Brain pericyte (primary cell): ENCODE results near the gene NAV3.
A peak's percentile ranks its signal among the peaks of the same experiment; 100 is the strongest.

Experiments used
- DNase-seq: peaks from one replicate; pipeline ENCODE4 v3.0.0-alpha.2; 2012; ENCODE audit warnings: low read depth, low spot score

NAV3 gene

DNA sequence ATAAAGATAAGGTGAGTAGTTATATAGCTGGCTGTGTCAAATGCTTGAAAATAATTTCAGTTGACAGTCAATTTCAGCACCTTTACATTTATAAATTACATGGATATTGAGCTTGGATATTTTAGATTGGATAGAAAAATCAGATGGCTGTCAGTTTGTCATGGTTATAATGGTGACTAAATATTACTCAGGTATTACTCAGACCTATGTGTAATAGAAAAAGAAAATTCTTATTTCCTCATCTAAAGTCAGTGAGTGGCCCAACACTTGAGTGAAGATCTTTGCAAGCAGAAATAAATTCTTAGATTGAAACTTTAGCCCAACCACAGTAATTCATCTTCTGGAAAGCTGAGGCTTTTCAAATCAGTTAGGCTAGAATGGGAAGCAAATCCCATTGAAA is 354.4 kb downstream of the NAV3 start:
- no peak for DNase-seq

DNA sequence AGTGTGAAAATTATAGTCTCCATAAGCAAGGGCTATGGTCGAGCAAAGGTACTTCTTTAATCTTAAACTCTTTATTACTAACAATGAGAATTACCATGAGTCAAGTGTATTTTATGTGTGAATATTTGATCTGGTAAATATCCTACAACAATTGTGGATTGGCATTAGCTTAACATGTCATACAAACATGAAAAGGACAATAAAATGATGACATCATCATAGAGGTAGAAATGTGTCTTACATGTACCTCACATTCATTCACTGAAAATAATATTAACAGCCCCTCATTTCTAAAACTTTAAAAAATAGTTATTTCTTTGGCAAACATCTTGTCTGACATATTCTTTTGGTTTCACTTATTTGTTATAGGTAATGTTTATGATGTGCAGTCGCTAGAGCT is 355.0 kb downstream of the NAV3 start:
- no peak for DNase-seq

DNA sequence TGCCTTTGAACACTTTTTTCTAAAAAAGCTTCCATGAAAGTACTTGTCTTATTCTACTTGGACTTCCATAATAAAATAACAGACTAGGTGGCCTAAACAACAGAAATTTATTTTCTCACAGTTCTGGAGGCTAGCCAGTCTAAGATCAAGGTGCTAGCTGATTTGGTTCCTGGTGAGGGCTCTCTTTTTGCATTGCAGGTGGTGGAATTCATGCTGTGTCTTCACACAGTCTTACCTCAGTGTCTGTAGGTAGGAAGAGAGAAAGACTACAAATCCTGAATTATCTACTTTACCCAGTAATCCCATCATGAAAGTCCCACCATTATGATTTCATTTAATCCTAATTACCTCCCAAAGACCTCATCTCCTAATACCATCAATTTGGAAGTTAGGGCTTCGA is 356.0 kb downstream of the NAV3 start:
- no peak for DNase-seq

DNA sequence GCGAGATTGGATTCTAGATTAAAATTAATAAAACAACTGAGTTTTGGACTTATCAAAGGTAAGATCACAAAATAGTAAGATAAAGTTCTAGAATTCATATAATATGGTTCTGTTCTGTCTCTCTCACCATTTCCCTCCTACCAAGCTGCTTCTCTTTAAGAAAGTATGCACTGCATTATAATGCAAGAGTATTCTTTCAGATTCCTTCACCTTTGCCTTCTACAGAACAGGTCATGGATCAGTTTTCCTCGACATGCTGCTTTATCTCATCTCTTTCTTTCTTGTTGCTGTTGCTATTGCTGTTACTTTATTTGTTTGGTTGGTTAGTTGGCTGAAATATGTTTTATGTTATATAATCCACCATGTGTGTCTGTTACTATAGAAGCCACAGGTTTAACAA is 357.0 kb downstream of the NAV3 start:
- DNase-seq: no peak

DNA sequence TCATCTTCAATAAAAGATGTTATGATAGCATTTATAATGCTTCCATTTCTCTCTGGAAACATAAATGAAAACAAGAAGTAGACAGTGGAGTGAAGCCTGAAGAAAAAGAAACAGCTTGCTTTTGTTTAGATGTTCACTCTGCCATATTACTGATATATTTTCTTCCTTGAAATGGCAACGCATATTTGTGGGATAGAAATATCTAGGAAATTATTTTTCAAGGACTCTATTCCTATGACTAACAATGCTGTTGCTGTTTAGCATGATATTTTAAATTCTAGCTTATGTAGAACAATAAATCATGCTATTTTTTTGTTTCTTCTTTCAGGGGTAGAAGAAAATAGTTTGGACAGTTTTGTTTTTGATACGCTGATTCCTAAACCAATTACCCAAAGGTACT is 359.0 kb downstream of the NAV3 start:
- no peak for DNase-seq

DNA sequence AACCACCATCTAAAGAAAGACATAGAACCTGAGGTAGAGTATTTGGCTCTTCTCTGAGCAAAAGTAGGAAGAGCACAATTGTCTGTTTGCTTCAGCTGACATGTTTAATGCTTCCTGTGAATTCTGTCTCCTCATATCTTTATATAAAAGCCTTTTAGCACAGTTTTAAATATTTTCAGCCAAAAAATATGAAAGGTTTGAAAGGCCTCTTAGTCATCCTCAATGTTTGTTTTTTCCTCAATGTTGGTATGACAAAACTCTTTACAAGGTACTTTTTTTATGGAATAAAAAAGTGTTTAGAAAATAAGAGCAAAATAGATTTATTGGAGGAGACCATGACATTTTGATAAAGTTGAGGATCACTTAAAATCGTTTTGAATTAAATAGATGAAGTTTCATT is 360.9 kb downstream of the NAV3 start:
- no peak for DNase-seq

DNA sequence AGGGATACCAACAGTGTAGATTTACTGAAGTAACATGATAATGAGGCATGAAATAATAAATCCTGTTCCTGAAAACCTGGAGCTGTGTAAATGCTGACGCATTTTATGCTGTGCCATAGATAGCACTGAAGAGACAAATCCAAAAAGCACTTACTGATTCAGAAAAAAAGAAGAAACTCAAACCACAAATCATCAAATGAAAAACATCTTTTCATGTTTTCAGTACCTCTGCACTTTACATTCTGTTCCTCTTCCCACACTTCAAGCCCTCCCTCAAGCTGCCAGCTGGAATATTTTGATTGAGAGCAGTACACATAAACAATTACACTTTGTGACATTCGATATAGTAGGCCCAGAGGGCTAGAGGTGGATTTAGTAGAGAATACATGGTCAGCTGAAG is 362.3 kb downstream of the NAV3 start:
- DNase-seq: no peak

DNA sequence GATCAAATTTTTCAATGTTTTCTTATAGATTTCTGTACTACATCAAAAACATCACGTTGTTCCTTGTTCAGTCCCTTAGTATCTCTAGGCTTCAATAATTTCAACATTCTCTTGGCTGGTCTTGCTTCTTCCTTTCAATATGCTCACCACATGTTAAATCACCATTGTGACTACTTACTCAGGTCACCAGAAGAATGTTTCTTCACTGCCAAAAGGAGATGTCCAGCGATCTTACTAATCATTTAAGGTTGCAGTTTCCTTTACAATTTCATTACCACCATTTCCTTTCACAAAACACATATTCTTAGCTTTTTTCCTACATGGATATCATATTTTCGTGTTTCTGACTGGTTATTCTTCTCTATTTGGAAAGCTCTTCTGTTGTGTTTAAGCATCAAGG is 363.8 kb downstream of the NAV3 start:
- DNase-seq: no peak

DNA sequence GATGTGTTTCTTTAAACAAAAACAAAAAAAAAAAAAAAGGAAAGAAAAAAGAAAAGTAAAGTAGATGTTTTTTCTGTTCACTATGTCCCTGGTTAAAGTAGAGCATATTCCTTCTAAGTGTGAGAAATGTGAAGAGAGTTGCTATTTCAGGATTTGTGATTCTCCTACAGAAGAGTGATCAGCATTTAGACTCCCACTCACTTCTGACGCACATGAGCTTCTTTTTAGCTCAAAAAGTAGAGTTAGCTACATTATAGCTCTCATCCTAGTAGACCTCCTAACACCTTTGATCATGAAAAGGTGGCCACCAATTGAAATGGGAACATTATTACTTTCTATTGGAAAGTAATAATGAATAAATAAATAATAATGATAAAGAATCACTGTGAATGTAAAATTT is 368.2 kb downstream of the NAV3 start:
- no peak for DNase-seq

DNA sequence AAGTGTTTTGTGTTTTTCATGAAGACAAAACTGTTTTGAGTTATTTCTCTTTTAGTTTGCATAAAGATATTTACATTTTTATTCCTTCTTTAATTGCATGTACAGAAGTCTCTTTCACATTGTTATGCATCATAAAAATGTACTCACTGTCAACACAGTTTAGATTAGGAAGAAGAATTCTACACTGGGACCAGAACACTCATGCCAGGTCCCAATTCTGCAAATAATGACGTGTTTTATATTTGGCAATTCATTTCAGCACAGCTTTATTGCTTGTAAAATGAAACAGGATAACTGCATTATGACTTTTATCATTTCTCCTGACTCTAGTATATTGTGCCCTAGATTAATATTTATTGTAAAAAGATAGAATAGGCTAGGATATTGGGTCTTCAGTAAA is 369.2 kb downstream of the NAV3 start:
- no peak for DNase-seq

DNA sequence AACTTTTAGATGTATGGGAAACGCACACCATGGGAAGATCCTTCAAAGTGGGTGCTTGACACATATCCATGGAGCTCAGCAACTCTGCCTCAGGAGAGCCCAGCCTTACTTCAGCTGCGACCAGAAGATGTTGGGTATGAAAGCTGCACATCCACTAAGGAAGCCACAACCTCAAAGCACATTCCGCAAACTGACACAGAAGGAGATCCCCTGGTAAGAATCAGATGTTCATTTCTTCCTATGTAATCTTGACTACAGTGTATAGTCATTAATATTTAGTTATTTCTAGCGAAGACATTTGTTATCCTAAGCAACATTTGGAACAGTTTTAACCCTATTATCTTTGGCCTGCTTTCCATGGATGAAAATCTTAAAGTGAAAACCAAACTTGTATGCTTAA is 374.2 kb downstream of the NAV3 start:
- no peak for DNase-seq

DNA sequence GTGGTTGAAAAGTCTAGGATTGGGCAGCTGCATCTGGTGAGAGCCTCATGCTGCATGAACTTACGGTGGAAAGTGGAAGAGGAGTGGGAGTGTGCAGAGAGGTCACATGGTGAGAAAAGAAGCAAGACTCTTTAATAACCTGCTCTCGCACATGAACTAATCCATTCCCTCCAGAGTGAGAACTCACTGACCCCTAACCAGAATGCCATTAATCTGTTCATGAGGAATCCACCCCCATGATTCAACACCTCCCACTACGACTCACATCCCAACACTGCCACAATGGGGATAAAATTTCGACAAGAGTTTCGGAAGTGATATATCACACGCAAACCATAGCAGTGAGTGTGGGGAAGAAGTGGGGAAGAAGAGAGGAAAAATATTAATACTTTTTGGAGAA is 377.4 kb downstream of the NAV3 start:
- DNase-seq: no peak

DNA sequence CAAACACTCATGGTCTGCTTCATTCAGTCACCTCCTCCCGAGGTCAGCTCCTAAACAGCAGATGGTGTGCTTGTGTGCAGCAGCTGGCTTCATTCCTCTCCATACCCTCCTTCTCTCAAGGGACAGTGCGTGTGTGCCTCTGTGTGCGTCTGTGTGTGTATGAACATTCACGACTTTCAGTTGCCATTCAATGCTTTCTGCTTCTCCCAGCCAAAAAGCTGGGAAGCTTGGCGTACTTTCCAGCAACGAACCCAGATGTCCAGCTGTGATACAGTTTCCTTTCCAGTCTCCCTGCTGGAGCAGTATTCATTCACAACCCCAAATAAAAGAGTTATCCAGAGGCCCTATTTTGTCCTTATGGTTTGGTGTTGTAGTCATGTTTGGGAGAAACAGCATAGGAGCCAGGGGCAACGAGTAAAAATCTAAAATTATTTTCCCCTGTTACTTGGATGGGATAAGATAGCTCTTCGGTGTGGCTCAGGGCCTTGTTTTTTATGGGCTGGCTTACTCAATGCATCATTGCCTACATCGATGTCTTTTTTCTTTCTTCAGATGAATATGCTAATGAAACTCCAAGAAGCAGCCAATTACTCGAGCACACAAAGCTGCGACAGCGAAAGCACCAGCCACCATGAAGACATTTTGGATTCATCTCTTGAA is 379.3 kb downstream of the NAV3 start:
- DNase-seq: peak; percentile 66

DNA sequence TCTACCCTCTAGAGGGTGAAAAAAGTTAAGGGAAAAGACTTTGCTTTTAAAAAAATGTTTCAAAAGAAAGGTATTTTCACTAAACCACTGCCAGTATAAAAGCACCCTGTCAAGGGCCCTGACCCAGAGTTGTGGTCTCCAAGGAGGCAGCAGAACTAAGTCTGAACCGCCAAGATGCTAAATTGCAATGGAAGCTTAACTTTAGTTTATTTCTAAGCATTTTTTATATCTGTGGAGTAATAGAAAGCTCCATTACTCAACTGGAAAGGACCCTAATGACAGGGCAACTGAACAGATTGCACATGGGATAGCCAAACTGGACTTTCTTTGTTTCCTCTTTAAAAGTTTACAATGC is 379.8 kb downstream of the NAV3 start:
- no peak for DNase-seq

DNA sequence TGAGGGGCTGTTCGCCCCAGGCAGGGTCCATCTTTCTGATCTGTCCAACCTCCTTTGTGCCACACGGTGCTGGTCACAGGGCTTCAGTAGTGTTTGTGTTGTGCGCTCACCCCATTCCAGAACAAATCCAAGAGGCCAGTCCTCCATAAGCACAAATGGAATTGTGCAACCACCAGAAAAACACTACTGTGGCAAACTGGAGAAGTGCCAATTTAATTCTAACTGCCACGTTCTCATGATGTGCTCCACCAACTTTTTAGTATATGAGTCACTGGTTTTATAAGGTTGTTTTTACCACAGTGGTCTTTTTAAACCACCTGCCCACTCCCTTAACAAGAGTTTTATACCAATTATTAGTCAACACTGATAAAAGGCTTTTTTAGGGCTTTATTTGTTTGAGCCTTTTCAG is 380.2 kb downstream of the NAV3 start:
- DNase-seq: peak; percentile 58

DNA sequence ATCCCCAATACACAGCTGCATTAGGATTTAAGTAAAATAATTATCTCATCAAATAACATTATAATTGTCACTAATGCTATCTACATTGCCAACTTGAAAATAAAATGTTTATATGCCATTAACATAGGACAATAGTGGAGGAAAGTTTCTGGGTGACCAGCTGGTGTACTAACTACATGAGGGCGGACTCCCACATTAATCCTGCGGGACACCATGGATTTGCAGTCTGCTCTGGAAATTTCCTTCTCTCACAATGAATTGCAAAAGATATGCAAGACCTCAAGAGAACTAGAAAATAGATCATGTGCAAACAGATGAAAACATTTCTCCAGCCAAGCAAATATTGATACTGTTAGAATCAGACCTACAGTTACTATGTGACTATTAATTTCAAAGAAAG is 390.1 kb downstream of the NAV3 start:
- DNase-seq: no peak

DNA sequence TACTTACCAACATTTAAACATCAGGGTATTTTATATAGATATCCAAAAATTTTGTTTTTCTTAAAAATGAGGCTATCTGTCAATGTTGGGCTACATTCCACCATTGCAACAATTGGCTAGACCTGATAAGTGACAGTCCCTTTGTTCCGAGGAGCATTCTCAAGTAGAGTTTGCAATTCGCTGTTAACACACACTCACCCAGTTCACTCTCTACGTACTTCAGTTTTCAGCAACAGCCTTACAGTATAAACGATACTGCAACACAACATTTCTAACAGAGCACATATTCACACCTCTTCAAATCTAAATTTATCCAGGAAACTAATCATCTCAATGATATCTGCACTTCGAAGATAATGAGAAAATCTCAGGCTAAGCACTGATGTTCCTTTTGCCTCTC is 393.5 kb downstream of the NAV3 start:
- DNase-seq: no peak

DNA sequence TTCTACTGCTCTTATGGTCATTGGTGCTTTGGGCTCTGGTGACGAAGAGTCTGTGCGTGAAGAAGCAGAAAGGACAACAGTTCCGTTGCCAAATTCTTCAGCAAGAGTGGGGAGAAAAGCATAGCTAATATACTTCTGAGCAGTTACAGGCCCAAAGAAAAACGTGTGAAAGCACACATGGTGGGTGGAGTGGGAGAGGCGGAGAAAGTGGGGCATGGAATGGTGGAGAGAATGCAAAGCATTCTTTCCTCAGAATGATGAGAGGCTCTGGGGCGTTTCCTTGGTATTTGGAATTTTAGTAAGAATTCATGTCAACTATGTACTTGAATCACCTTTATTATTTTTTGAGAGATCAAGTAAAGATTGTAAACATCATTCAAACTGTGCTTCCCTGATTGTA is 396.1 kb downstream of the NAV3 start:
- DNase-seq: no peak

DNA sequence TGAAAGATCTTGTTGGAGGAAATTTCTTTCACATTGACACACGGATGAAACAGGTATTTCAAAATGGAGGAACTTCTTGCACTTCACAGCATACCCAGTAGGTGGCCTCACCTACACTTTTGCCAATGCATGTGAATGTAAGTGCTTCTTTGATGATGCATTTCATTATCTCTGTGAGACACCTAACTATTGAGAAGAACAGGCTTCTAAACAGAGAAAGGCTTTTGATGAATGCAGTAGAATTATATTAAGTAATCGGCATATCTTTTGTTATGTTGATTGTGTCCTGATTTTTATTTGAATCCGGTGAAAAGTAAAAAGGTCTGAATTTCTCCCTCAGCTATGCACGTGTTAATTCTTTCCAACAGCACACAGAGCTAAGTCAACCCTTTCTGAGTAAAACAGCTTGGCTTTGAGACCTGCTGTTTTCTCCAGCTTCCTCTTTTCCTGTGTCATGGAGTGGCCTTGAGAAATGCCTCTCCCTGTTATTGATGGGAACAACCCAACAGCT is 399.0 kb downstream of the NAV3 start:
- peak; percentile 25 for DNase-seq

DNA sequence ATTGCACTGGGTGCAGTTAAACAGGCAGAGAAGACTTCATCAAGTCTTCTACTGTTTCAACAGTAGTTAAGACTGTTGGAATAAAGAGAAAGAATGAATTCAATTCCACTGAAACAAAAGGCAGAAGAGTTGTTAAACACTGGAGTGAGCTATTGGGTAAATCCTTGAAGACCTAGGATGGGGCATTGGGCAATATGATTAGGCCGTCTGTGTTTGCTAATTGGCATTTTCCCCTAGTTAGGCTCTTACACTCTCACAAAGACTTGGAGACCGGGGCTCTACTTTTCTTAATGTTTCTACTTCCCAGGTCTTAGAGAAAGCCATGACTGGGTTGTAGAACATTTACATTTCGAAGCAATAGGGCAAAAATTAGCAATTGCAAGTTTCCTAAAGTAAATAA is 402.1 kb downstream of the NAV3 start:
- no peak for DNase-seq

DNA sequence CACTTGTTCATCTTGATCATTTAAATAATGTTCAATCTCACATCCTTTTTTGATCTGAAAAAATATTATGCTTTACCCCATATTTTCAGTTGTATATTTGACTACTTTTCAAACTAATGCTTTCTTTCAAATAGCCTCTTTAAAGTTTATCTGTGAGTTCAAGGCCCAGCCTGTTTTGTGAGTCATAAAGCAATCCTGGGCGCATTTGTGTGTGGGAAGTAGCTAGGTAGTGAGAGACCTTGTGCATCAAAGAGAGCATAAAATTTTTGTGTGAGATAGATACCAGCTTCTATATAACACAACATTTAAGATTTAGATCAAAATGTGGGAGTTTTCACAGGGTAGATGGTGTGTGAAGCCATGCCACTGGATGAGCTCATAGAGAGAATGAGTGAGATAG is 405.6 kb downstream of the NAV3 start:
- no peak for DNase-seq

DNA sequence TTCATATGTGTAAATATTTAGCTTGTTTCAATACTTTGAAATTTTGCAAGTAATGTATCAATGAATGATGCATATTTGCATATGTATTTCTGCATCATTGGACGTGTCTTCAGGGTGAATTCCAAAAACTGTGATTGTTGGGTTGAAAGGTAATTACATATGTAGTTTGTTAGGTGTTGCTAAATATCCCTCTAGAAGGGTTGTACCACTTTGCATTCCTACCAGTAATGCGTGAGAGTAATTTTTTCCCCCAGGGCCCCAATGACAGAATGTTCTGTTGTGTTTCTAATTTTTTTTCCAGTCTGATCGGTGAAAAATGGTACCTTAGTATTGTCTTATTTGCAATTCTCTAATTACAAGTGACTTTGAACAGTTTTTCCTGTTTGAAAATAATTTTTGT is 408.9 kb downstream of the NAV3 start:
- no peak for DNase-seq

DNA sequence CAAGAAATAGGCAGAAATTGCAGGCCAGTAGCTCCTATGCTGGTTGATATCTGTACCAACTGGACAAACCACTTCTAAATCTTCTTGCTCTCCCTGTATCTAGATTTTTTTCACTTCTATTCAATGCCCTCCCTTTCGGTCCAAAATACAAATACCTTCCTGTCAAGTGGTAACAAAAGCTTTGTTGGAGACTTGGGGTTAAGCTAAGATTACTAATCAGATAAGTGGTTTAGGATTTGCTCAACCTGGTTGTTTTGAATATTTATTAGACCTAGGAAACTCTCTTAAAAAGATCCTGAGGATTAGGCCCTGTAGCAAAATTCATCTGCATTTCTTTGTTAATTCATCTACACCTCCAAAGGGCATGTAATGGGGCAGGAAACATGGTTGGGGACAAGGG is 410.1 kb downstream of the NAV3 start:
- DNase-seq: no peak

DNA sequence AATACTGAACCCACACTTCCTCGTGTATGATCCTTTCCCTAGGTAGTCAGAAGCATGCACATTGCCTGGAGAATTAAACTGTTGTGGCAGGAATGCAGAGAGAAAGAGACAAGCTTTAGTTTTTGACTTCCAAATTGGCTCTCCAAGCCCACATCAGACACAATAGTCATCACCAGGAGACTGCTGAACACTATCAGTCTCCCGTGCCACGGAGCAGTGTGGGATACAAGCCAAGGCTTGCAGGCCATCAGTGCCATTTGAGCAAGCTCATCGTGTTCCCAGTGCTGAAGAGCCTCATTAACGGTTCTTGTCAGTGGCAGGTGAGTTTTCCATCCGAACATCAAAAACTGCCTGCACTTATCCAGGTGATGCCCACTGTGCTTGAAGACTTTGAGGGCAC is 410.8 kb downstream of the NAV3 start:
- no peak for DNase-seq
